Activated naive CD4-positive, alpha-beta T cell treated with anti-CD3 and anti-CD28 coated beads, Interleukin-2, amount 50 U/mL, for 72 hours (primary cell): ENCODE results near the gene HAT1. TPM values are rescaled to one million over a fixed set of nuclear protein-coding genes. Genes with fewer than 3 reads are reported as not detected.

ENCODE experiments used
- ATAC-seq, 2 donors: fragments of 150-1000 bp; cut with Tn5 transposase; 2 replicates each; pipeline ENCODE4 v1.10.0; 2021; ENCODE audit warnings: mild to moderate bottlenecking in 2 of 2, moderate library complexity in 2 of 2
- DNase-seq, 2 donors: peaks; one replicate each; pipeline ENCODE4 v3.0.0; 2021 to 2022; ENCODE audit warnings: low spot score in 2 of 2
- H3K27ac Mint-ChIP-seq, 2 donors: one replicate each; pipeline ENCODE4 v1.8.0; 2022; ENCODE audit warnings: mild to moderate bottlenecking in 2 of 2, mixed read lengths in 2 of 2
- H3K36me3 Mint-ChIP-seq, 2 donors: one replicate each; pipeline ENCODE4 v1.8.0; 2022; ENCODE audit warnings: mixed read lengths in 2 of 2
- H3K9me3 Mint-ChIP-seq, 2 donors: one replicate each; pipeline ENCODE4 v1.8.0; 2022; ENCODE audit warnings: mixed read lengths in 2 of 2
- total RNA-seq, 2 donors: library from RNA; stranded (reverse); gene quantifications; one replicate each; pipeline ENCODE4 v1.2.3, GENCODE V29; 2022

Gene HAT1, protein sequence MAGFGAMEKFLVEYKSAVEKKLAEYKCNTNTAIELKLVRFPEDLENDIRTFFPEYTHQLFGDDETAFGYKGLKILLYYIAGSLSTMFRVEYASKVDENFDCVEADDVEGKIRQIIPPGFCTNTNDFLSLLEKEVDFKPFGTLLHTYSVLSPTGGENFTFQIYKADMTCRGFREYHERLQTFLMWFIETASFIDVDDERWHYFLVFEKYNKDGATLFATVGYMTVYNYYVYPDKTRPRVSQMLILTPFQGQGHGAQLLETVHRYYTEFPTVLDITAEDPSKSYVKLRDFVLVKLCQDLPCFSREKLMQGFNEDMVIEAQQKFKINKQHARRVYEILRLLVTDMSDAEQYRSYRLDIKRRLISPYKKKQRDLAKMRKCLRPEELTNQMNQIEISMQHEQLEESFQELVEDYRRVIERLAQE
- total RNA-seq, result 10 to 100 TPM; 75.4 to 76.2 TPM

DNA sequence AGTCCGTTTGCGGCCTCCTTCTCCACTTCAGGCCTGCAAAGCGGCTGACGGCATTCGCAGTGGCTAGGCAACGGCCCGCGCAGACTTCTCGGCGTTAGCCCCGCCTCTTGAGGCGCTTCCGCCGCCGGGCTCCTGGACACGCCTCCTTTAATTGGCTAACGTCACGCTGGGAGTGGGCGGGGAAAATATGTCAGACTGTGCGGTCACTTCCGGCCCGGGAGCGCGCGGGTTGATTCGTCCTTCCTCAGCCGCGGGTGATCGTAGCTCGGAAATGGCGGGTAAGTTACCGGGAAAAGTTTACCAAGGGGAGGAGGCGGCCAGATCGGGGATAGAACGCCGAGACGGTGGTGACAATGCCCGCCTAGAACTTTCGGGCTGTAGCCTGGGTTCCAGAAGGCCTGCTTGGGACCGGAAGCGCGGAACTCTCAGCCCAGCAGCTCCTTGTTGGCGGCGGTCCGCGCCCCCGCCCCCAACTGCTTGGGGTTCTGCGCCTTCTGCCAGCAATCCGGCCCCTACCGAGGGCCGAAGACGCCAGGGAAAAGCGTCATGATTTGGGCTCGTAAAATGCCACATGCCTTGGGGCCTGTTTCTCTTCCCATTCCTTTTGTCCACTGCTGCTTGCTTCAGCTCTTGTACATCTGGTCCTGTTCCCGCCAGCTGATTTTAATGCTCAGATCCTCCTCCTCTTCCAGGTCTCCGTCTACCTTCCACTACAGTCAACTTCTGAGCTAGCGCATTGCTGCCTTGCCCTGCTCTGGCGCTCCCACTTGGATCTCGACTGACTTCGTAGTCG is at the start of gene HAT1:
HAT1 (plus strand) TSS at position 232 of the 793 bp plus-strand sequence; CDS start at position 272, 40 bp downstream.
- H3K36me3 Mint-ChIP-seq, result peaks cover 18 to 21% of the 10 kb centered on the region in 2 donors
- no peaks in the 10 kb centered on the region for H3K9me3 Mint-ChIP-seq
- peak within 1 kb of the TSS; percentile 99 for H3K27ac Mint-ChIP-seq
- peak; percentile 97 to 98 for ATAC-seq
- DNase-seq, result peak; percentile 96 to 98

GRCh38 chr2:171874517-171874916 is 47.7 kb upstream of the HAT1 start:
- no peak for ATAC-seq
- peaks cover 15 to 22% of the 10 kb centered on the region in 2 donors for H3K36me3 Mint-ChIP-seq
- peaks cover 0 to 4% of the 10 kb centered on the region in 2 donors for H3K9me3 Mint-ChIP-seq
- DNase-seq, result no peak
- no peak overlapping the region for H3K27ac Mint-ChIP-seq

- H3K9me3 Mint-ChIP-seq, result peaks cover 0 to 4% of the 10 kb centered on the region in 2 donors
- H3K36me3 Mint-ChIP-seq, result peaks cover 15 to 22% of the 10 kb centered on the region in 2 donors
- H3K27ac Mint-ChIP-seq, result no peak overlapping the region
- ATAC-seq, result no peak
- DNase-seq, result no peak
Observed at GRCh38 chr2:171874963-171875362, 47.3 kb upstream of the HAT1 start.

DNA sequence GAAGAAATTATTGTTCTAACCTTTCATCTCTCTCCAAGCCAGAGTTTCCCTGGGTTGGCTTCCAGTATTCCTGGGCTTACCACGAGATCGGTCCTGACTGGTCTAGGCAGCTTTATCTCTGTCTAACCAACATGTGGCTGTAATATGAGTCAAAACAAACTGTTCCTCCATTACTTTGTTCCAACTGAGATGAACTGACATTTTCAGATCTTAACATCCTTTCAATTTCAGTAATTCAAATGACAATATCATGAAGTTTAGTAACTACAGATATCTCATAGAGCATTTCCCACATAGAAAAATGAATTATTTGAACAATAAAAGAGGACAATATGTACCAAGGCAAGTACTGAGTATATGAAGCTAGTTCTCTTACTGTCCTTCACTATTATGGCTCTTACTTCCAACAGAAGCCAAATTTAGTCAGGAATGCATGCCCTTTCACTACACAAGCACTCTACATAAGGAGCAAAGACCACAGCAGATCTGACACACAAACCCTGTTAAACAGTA is 43.7 kb upstream of the HAT1 start:
- ATAC-seq (peak; percentile 59 to 64), DNase-seq (no peak)
- Mint-ChIP-seq H3K9me3 (peaks cover 0 to 4% of the 10 kb centered on the region in 2 donors), H3K36me3 (peaks cover 8 to 15% of the 10 kb centered on the region in 2 donors), H3K27ac (no peak overlapping the region)

DNA sequence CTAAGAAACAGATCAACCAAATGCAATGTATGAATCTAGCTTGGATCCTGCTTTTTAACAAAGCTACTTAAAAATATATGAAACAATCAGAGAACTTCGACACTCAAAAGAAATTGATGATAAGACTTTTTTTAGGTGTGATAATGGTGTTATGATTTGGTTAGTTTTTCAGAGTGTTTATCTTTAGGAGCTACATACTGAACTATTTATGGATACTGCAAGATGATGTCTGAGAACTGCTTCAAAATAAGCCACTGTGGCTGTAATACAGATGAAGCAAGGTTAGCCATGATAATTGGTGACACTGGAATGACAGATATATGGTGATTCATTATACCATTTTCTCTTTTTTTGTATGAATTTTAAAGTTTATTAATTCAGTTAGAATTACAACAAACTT is 42.4 kb upstream of the HAT1 start:
- ATAC-seq, result no peak
- peaks cover 0 to 4% of the 10 kb centered on the region in 2 donors for H3K9me3 Mint-ChIP-seq
- peaks cover 6 to 7% of the 10 kb centered on the region in 2 donors for H3K36me3 Mint-ChIP-seq
- no peak for DNase-seq
- H3K27ac Mint-ChIP-seq, result no peak overlapping the region

DNA sequence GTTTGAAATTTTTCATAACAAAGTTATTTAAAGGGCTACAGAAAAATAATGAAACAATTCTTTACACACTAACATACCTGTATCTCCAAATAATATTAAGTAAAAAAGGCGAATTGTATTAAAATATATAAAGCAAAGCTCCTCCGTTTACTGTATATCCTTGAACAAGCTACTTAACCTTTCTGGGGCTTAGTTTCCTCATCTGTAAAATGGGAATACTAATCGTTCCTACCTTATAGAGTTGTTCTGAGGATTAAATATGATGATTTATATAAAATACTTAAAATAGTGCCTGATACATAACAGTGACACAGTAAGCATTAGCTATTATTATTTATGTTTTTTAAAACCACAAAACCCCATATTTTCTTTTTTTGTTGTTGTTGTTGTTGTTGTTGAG is 41.5 kb upstream of the HAT1 start:
- H3K36me3 Mint-ChIP-seq, result no peaks in the 10 kb centered on the region
- no peaks in the 10 kb centered on the region for H3K9me3 Mint-ChIP-seq

DNA sequence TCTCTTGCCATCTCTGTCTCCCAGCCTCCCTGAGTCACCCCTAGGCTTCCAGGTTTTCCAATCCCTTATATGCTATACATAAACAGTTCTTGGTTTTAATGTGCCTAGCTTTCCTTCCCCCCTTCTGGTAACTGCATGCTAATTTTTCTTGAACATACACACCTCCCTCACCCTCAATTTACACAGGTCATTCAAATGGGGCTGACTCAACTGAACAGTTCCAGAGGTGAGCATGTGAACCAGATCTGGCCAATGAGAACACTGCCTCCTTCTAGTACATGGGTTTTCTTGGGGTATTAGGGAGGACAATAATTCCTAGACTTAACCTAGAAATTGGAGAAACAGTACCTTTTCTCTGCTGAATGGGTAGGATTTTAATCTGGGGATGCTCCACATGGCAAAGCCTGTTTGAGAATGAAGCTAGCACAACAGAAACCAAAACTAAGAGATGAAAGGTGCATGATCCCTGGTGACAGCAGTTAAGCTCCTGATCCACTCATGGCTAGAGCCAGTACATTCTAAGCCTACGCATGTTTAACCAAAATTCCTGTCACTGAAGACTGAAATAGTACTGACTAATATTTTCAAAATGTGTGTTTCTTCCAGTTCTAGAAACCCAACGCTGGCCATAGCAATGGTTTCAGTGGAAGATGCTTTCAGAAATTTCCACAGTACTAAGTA is 40.0 kb upstream of the HAT1 start:
- DNase-seq (no peak), ATAC-seq (peak; percentile 83 to 91)
- Mint-ChIP-seq H3K27ac (no peak overlapping the region), H3K36me3 (no peaks in the 10 kb centered on the region), H3K9me3 (no peaks in the 10 kb centered on the region)

More for the DNA sequence above, 41.5 kb upstream of the HAT1 start:
- no peak overlapping the region for H3K27ac Mint-ChIP-seq
- ATAC-seq, result no peak
- DNase-seq, result no peak

GRCh38 chr2:171883275-171883893 is 38.9 kb upstream of the HAT1 start:
- H3K27ac Mint-ChIP-seq, result no peak overlapping the region
- ATAC-seq, result no peak

DNA sequence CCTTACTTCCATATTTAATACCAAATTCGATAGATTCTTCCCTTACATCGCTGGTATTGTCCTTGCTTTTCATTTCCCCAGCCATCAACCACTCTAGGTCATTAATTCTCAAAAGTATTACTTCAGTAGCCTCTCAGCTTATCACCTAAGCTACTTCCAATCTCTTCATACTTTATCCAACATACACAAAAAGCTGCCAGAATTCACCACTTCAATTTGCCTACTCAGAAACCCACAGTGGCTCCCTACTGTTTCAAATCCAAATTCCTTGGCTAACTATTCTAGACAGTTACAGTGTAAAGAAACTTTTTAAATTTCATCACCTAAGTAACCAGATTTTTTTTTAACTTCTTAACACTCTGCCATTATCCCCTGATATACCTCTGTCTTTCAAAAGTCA is 32.9 kb upstream of the HAT1 start:
- DNase-seq (no peak), ATAC-seq (no peak)
- H3K9me3 Mint-ChIP-seq, result no peaks in the 10 kb centered on the region
- H3K27ac Mint-ChIP-seq, result no peak overlapping the region
- H3K36me3 Mint-ChIP-seq, result peaks cover 16 to 40% of the 10 kb centered on the region in 2 donors

More at GRCh38 chr2:171883275-171883893, 38.9 kb upstream of the HAT1 start:
- Mint-ChIP-seq H3K36me3 (no peaks in the 10 kb centered on the region), H3K9me3 (no peaks in the 10 kb centered on the region)
- no peak for DNase-seq

- Mint-ChIP-seq H3K9me3 (no peaks in the 10 kb centered on the region), H3K27ac (no peak overlapping the region), H3K36me3 (peaks cover 16 to 40% of the 10 kb centered on the region in 2 donors)
- ATAC-seq (no peak), DNase-seq (no peak)
Observed at GRCh38 chr2:171889808-171890207, 32.5 kb upstream of the HAT1 start.

GRCh38 chr2:171893196-171893823 is 29.0 kb upstream of the HAT1 start:
- ATAC-seq (no peak), DNase-seq (no peak)
- Mint-ChIP-seq H3K27ac (peak overlapping the region; percentile 89 to 92), H3K36me3 (peaks cover 16 to 46% of the 10 kb centered on the region in 2 donors), H3K9me3 (no peaks in the 10 kb centered on the region)

DNA sequence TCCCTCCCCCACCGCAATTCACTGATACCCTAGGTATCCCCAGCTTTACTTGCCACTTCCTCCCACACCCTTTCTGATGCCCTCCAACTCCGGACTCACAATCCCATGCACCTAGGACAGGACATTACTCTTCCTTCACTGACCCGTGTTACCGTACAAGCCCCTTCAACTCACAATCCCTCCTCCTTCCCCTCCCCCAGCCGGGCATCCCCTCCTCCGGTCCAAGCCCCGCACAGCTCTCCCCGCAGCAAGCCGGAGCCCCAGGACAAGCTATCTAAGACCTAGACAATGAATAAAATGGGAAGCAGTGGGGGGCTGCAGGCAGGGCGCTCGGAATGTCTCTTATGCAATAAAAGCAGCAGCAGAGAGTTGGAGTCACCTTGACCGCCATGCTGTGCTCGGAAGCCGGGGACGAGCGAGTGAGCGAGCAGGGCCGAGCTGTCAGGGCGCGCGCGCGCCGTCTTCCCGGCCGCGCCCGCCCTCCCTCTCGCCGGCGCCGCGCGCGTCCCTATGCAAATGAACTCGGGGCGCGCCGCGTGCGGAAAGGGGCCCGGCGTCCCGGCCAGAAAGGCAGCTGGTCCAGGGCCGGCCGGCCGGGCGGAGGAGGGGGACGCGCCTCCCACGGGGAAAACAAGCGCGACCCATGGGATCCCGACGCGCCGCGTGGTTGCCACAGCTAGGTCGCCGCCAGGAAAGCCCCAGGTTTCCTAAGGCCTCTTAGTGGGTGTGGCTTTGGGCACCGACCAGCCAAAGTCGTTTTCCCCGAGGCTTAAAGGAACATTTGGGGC is 28.2 kb upstream of the HAT1 start, which contains the start of gene SLC25A12:
SLC25A12 (minus strand) TSS at position 421 of the 788 bp plus-strand sequence; CDS start at position 391, 30 bp downstream.
- DNase-seq (peak; percentile 77 to 84), ATAC-seq (peak; percentile 97 to 98)
- Mint-ChIP-seq H3K36me3 (peaks cover 16 to 43% of the 10 kb centered on the region in 2 donors), H3K9me3 (no peaks in the 10 kb centered on the region), H3K27ac (peak within 1 kb of the TSS; percentile 89 to 92)

DNA sequence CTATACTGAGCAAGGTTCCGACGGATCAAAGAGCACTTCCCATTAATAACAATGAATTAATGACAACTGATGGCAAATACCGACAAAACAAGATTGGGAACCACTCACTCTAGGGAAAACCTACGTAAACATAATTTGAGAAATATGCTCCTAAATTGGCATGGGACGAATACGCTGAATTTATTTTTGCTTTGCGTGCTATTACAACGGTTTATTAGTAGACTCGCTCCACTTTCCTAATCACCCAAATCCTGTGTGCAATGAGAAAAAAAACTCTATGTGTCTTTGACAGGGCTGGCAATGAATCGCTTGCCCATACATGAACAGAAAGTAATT is 27.7 kb upstream of the HAT1 start:
- Mint-ChIP-seq H3K36me3 (peaks cover 16 to 37% of the 10 kb centered on the region in 2 donors), H3K9me3 (no peaks in the 10 kb centered on the region), H3K27ac (peak overlapping the region; percentile 55 to 89)
- ATAC-seq, result no peak
- no peak for DNase-seq

- no peaks in the 10 kb centered on the region for H3K9me3 Mint-ChIP-seq
- ATAC-seq (no peak), DNase-seq (no peak)
- peaks cover 16 to 27% of the 10 kb centered on the region in 2 donors for H3K36me3 Mint-ChIP-seq
- no peak overlapping the region for H3K27ac Mint-ChIP-seq
Observed at GRCh38 chr2:171895786-171896185, 26.5 kb upstream of the HAT1 start.
